Activated CD4-positive, alpha-beta T cell treated with anti-CD3 and anti-CD28 coated beads, Interleukin-10, Interleukin-2, amounts not matched to agents 100 ng/mL and 50 ng/mL, durations not matched to agents 16 hours and 8 hours (primary cell): ENCODE results near the gene AATF.

Experiments used
- DNase-seq: peaks from one replicate; pipeline ENCODE4 v3.0.0-alpha.2; 2020

The AATF gene

DNA sequence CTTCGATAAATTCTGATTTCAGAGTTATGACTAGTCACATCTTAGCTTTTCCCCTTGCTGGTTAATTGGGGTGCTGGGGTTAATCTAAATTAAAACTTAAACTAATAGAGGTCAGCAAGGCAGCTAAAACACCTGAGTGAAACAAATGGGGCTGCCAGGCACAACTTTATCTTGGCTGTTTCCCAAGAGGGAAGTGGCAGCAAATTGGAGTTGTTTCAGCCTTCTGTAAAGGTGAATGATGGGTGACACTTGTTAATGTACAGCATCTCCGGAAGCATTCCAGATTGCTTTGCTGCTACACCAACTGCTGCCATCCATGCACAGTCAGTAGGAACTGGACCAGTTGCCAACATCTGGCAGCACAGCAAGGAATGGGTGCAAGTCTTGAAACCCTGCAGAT is 43.9 kb downstream of the AATF start:
- no peak for DNase-seq

DNA sequence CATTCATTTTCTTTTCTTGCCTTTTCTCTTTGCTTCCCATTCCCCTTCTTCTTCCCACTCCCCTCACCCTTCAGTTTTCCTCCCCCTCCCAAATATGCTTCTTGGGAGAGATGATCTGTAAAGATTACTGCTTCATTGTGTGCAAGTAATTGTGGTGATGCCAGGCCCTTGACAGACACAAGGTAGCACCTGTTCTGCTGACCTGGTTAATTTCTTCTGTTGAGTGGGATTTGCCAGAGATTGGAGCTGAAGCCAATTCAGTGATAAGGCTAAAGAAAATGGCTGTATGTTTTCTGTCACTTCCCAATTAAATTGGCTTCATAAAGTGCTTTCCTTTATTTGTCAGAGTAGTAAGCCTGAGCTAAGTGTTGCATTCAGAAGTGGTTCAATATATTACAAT is 44.5 kb downstream of the AATF start:
- no peak for DNase-seq

DNA sequence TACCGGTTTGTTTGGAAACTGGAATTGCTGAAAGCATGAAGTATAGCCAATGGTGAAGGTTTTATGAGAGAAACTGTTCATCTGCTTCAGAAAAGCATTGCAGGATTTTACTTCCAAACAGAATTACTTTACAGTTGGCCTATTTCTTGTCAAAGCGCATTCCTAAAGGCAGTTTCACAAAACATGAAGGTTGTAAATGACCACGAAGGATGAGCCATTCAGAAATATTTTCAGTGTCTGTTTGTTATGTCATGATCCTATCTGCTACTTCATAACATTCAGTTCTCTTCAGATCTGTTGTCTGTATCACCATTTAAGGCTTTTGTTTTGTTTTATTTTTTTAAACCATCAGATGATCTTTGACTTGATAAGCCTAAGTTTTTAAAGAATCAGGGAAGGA is 45.7 kb downstream of the AATF start:
- DNase-seq = no peak

DNA sequence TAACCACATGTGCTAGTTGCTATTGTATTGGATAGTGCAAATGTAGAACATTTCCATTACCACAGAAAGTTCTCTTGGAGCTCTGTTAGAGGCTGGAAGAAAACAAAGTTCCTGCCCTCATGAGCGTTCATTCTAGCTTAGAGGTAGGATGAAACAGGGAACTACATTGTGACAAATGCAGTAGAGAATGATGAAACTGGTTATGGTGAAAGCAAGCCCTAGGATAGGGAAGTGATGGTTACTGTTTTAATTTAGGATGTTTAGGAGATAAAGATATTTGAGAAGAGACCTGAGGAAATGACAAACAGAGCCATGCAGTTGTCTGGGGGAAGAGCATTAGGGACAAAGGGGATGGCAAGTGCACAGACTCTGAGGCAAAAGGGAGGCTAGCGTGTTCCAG is 50.7 kb downstream of the AATF start:
- DNase-seq = no peak

DNA sequence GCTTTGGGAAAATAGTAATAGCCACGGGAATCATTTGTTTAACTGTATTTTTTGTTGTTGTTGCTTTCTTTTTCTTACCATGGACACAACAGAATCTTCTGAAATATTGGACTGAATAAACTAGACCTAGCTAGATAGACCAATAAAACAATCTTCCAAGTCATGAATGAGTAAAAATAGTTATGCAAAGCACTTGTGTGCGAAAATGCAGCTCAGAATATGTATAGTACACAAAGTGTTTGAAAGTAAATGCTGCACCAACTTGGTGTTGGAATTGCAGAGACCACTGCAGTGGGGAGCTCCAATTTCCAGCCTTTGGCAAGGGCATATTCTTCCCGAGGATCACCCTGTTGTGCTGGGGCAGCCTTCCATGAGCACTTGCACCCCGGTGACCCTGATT is 68.0 kb downstream of the AATF start:
- no peak for DNase-seq

DNA sequence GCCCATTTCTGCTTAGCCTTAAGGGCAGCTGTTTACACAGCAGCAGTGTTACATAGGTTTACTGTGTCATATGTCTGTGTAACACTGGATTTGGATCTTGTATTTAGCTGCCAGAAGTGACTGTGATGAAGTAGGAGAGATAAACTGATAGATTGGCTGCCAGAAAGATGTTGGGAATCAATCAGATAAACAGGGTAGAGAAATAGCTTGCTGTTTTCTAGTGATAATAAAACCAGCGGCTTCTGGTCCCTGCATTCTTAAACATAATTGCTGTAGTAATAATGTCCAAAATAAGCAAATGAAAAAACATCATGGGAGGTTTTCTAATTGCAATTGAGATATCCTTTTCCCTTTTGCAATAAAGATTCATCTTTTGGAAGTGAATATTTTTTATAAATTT is 68.7 kb downstream of the AATF start:
- DNase-seq = no peak

DNA sequence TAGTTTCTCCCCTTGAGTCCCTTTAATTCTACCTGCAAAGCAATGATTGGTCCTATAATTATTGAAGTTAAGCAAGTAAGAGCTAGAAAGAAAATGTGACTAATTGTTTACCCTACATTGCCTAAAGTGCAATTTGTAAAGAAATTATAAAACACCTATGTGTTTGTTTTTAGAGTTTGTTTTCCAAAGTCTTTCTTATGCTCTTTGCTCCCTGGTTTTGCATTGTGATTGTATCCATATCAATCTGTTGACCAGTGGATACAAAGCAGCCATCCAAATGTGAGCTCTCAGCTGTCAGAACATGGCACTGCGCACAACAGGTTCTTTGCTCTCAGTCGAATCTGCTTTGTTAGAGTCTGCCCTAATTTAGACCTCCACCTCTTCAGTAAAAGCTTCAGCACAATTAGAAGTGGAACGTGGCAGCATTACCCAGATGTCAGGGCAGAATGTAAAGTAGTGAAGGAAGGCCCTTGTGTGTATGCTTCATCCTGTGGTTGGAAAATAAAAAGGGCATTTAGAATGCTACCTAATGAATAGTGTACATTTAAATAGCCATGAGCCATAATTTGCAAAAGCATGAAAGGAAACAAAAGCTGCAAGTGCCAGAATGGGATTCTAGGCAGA is 70.5 kb downstream of the AATF start:
- no peak for DNase-seq

DNA sequence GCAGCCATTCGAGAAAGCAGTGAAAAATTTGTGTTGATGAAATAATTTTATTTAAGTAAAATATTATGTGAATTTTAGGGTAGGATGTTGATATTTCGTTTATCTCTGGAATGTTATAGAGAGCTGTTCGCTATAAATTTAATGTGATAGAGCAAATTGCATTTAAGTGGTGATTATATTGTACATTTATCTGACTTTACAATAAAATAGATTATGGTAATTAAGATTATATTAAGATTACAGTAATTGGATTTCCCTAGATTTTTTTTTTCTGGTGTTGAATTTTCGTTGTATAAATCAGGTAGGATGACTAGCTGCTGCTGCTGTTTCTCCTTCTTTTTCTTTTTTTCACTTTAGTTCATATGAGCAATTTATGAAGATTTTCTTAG is 71.0 kb downstream of the AATF start:
- no peak for DNase-seq

DNA sequence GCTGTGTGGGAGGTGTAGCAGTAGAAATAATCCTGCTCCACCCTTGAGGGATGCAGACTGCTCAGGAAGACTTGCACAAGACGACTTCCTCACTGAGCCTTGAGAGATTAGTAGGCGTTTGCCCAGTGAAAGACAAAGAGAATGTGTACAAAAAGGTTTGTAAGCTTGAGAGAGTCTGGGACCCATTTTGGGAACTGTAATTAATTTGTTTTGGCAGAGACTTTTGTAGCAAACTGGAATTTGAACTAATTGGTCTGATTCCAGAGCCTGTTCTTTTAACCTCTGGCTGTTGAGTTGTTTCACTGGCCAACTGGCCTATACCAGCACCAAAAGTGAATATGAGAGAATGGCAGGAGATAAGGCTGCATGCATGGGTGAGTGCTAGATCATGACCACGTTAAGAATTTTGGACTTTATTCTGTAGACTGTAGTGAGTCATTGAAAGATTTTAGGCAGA is 75.5 kb downstream of the AATF start:
- peak; percentile 8 for DNase-seq

DNA sequence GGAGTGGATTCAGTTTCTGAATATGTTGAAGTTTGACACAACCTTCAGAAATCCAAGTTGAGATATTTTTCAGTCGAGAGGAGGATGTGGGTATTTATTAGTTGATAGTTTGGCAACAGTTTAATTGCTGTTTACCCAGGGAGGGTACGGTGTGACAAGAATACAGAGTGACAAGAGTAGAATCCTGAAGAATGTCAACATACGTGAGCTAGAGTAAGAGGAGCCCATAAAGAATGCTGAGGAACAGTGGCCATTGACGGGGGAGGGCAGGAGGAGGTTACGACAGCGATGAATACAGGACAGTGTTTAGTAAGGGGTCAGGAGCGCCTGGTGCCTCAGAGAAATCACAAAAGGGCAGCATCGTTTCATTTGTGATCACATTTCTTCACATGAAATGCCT is 76.5 kb downstream of the AATF start:
- DNase-seq = no peak

DNA sequence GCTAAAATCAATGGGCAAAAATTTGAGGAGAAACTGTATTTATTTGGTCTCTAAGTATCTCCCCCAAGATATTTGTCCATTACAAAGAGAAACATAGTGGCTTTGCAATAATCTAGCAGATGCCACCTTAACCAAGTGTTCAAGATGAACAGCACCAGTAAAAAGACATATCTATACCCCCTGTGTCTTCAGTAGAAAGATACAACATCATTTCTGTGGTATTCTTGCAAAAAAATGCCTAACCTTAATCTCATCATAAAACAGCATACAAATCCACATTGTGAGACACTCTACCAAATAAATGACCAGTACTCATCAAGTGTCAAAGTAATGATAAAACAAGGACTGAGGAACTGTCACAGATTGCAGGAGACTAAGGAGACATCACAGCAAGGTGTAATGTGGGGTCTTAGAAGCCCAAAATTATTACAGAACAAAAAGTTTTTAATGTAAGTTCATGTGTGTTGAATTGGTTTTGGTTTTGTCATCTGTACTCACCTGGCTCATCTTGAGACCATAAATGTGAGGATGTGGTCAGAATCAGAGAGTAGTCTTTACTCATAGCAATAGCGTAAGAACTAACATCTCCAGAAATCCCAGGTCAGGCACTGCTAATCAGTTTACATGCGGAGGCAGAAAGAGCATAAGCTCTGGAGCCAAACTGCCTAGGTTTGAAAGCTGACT is 77.2 kb downstream of the AATF start:
- DNase-seq = peak; percentile 86

DNA sequence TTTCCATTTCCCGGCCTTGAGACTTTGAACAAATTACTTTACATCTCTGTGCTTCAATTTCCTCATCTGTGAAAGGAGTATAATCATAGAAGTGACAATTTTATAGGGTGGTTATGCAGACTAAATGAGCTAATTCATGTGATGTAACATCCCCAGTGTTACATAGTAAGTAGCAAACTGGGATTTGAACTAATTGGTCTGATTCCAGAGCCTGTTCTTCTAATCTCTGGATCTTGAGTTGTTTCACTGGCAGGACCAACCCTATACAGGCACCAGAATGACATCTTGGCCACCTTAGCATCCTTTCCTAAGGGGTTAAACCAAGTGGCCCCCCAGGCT is 77.7 kb downstream of the AATF start:
- no peak for DNase-seq

DNA sequence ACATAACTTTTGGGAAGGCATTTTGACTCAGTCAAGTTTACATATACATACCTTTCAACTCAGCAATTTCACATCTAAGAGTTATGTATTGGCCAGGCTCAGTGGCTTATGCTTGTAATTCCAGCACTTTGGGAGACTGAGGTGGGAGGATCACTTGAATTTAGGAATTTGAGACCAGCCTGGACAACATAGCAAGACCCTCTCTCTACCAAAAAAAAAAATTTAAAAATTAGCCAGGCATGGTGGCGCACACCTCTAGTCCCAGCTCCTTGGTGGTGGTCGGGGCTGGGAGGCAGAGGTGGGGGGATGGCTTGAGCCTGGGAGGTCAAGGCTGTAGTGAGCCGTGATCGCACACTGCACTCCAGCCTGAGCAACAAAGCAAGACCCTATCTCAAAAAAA is 79.3 kb downstream of the AATF start:
- DNase-seq = no peak

DNA sequence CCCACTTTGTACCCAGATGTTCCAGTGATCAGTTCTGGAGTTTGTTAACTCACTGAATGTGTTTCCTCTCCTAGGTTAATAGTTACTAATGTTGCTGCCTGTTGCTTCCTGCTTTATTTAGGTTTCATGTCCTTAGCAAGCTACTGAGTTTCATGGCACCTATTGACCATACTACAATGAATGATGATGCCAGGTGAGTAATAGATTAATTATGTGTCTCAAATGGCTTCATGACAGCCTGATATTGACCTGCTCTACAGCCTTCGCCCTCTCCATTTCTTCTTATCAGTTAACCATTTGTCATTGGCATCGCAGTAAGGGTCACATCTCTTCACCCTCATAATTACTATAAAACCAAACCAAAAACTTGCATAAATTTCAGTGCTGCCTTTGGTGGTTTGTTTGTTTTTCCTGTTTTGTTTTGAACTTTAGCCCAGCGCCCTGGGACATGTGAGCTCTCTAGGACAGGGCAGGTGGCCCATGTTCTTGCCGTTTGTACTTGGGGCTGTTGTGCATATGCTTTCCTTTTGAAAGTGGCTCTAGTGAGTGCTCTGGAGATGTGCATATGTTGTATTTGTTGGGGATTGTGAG is 82.8 kb downstream of the AATF start:
- no peak for DNase-seq

DNA sequence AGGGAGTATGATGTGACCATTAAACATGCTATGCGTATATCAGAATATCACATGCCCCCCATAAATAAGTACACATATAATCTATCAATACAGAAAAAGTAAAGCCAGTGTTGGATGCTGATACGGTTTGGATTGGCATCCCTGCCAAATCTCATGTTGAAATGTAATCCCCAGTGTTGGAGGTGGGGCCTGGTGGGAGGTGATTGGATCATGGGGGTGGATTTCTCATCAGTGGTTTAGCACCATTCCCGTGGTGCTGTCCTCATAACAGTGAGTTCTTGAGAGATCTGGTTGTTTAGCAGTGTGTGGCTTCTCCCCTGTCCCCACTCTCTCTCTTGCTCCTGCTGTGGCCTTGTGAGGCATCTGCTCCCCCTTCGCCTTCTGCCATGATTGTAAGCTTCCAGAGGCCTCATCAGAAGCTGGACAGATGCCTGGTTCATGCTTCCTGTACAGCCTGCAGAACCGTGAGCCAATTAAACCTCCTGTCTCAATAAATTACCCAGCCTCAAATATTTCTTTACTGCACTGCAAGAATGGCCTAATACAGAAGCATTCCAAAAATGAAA is 88.9 kb downstream of the AATF start:
- DNase-seq = no peak

DNA sequence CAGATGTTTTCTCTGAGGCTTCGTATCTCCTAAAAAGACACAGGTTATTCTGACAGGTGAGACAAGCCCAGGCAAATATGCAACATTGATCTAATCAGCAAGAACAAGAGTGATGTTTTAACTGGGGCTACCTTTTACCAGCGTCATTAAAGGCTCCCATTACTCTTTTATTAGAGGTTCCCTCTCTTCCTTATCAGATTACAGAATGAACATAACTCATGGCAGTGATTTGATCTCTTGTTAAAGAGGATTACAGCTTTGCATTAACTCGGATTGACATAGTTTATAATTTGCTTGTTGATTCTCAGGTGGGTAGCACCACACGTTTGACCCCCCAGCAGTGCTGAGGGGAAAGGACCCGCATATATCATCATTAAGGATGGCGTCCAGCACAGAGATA is 90.5 kb downstream of the AATF start:
- no peak for DNase-seq

DNA sequence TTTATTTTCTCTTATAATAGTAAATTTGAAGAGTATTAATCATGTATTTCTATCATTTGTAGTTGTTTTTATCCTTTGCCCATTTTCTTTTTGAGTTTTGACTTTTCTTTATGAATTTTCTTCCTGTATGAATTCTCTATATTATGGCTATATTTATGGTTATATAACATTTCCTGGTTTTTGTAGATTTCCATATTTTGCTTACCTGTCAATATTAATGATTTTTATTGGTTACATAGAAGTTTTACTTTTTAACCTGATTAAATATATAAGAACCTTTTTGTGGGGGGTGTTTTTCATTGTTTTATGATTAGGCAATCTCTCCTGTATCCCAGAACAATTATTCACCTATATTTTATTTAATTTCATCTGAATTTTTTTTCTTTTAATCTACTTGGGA is 93.2 kb downstream of the AATF start:
- DNase-seq = no peak

DNA sequence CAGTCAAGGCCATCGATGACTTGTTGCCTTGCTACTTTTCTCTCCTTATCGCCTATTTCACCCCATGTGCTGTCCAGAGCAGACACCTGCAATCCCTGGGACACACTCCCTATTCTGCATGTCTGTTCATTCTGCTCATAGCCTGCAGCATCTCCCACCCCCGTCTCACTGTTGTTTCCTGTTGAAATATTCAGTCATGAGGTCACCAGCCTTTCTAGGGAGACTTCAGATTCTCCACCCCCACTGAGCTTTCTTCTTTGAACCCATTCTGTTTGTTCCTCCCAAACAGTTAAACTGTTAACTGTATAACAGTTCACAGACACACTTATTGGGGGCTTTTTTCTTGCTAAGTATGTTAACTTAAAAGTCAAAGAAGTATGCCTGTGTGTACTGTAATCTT is 94.4 kb downstream of the AATF start:
- DNase-seq = no peak

DNA sequence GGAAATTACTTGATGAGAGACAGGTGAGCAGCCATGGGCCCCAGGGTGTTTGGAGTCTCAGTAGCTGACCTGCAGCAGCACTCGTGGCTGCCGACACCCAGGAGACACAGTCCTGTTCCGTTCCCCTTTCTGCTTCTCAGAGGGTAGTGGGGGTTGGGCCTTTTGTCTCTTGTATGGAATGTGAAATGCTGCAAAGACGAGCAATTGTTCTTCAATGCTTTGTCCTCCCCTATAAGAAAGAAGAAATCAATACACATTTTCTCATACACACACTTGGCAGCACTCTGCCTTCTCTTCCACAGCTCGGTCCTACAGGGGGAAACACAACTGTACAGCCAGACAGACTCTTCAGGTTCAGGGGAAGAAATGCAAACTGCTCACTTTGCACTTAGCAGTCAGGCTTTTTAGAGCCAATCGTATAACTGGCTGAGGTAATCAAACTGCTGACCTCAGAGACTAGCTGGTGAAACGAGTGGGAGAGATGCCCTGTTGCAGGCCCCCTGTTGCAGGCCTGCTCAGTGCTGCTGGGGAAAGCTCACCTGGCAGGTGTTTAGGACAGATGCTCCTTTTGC is 96.7 kb downstream of the AATF start:
- DNase-seq = no peak

DNA sequence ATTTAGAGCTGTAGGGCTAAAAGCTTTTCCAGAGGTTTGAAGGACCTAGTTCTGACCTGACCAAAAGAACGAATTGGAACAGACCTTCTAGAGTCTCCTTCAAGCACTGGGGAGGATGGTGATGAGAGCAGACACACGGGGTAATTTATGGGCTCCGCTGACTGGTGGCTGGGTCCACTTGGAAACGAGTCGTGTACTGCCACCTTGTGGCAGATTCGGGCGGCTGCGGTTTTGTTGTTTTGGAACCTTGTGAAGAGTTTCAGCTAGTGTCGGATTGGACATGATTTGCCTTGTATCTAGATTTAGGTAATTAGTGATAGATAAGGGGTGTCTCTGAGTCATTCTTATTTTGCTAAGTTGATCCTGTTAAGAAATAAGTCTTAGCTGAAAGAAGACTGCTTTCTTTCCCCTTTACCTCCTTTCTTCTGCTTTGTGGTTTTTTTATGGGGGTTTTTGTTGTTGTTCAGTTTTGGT is 98.9 kb downstream of the AATF start:
- peak; percentile 85 for DNase-seq

DNA sequence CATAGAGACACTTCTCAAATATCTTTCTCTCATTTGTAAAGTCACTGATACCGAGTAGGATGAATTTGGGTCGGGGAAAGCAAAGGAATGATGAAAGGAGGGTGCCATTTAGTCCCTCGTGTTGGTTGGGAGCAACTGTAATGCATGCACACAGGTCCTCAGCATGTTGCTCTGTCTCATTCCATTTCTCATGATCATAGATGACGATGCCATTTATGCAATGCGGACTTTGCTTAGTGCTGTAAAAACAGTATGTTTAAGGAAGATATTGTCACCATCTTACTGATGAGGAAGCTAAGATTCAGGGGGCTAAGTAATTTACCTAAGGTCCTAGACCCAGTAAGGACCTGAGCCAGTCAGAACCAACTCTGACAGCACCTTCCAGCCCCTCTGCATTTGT is 100.1 kb downstream of the AATF start:
- DNase-seq = no peak

DNA sequence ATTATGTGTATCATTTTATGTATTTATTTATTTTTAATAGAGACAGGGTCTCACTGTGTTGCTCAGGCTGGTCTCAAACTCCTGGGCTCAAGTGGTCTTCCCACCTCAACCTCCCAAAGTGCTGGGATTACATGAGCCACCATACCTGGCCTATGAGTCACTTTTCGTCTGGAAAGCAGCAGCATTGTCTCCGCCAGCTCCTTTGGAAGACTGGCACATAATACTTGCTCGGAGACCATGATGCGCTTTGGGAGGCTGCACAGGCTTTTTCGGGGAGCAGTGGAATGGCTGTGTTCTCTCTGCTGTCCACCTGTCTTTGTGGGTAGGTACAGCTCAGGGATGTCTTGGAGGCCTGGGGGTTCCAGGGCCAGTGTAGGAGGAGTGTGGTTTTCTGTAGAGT is 102.2 kb downstream of the AATF start:
- DNase-seq = no peak

DNA sequence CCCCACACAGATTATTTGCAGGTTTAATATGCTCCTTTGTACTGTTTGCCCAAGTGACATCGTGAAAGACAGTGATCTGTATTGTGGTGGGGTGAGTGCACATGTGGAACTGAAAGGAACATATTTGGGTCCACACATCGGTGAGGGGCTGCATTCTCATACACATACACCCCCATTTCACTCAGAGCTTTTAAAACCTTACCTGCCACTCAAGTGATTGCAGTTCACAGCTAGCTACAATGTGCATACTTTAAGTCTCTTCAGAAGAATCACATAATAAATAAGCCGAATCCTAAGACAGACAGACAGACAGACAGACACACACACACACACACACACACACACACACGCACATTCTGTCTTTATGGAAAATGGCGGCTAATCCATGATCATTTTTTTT is 102.6 kb downstream of the AATF start:
- DNase-seq = no peak

DNA sequence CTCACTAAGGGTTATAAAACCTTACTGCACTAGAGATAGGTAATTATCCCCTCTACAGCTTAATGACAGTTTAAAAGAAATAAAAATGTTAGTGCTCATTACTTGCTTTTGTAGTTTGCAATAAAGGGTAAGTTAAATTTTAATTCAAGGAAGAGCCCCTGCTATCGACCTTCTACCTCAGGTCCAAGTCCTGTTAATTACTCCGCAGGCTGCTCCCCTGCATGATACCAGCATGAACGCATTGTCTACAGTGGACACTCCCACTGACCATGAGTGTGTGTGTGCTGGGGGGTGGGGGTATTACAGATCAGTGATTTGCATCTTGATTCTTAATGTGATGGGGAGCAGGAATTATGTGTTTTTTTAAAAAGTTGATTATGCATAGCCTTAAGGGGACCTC is 103.1 kb downstream of the AATF start:
- no peak for DNase-seq
